Measurements from ENCODE around the gene ARHGAP44.

ARHGAP44 gene

GRCh38 chr17:12992676-12993075, 203.4 kb downstream of the ARHGAP44 start (continued):
- TF ChIP-seq ZNF324 (tag by site-specific recombination; IDR thresholded peaks at IDR 0.05) (no peak), ZNF660 (tag by site-specific recombination; IDR thresholded peaks at IDR 0.05) (no peak), KLF10 (tag by site-specific recombination; IDR thresholded peaks at IDR 0.05) (no peak)

- no peaks in the 10 kb centered on the region for H3K9me3 ChIP-seq (ENCODE audit: control insufficient read depth, insufficient read depth, low read depth, low read length)
- no peak overlapping the region for H3K4me3 ChIP-seq (ENCODE audit: low read depth, low read length)
- no peak overlapping the region for H3K27ac ChIP-seq (ENCODE audit: extremely low read depth, low read depth, low read length)
- no peaks in the 10 kb centered on the region for H3K4me1 ChIP-seq (ENCODE audit: control insufficient read depth, insufficient read depth, low read length)
- peaks cover 6 to 93% of the 10 kb centered on the region in 2 experiments; a peak in 2 of 3 replicates for H3K36me3 ChIP-seq (ENCODE audit: control insufficient read depth in 2 of 2, insufficient read depth in 1 of 2, low read length in 2 of 2)
- CTCF ChIA-PET = no interaction called here
- POLR2A ChIA-PET = interaction anchor here (0.9 kb wide), 1 partner anchor 24 kb away, joined by 4 read pairs; the partner anchor contains the start of gene ELAC2
- TF ChIP-seq ZNF544 (tag by site-specific recombination; IDR thresholded peaks at IDR 0.05) (no peak), ZNF785 (tag by site-specific recombination; IDR thresholded peaks at IDR 0.05) (no peak)
Observed at GRCh38 chr17:12993631-12994030, 204.3 kb downstream of the ARHGAP44 start.

- CTCF ChIA-PET = no interaction called here
- POLR2A ChIA-PET = interaction anchor here (0.9 kb wide), 1 partner anchor 23 kb away, joined by 4 read pairs; the partner anchor contains the start of gene ELAC2
- H3K27ac ChIP-seq (ENCODE audit: extremely low read depth, low read depth, low read length) = no peak overlapping the region
- no peaks in the 10 kb centered on the region for H3K9me3 ChIP-seq (ENCODE audit: control insufficient read depth, insufficient read depth, low read depth, low read length)
- TF ChIP-seq ZNF404 (tag by site-specific recombination; IDR thresholded peaks at IDR 0.05) (no peak), ZNF610 (tag by site-specific recombination; IDR thresholded peaks at IDR 0.05; ENCODE audit: borderline replicate concordance) (no peak), ZNF768 (tag by site-specific recombination; IDR thresholded peaks at IDR 0.05) (no peak), ZNF660 (tag by site-specific recombination; IDR thresholded peaks at IDR 0.05) (no peak), ZNF654 (tag by site-specific recombination; IDR thresholded peaks at IDR 0.05; ENCODE audit: low read depth) (no peak), ZSCAN16 (tag by site-specific recombination; IDR thresholded peaks at IDR 0.05) (no peak), ZNF645 (tag by site-specific recombination; IDR thresholded peaks at IDR 0.05) (no peak), ZNF341 (tag by site-specific recombination; IDR thresholded peaks at IDR 0.05; ENCODE audit: low read depth) (no peak), ZNF394 (tag by site-specific recombination; IDR thresholded peaks at IDR 0.05; ENCODE audit: borderline replicate concordance) (no peak), ZFHX2 (tag by site-specific recombination; conservative IDR thresholded peaks at IDR 0.05) (no peak)
- H3K4me1 ChIP-seq (ENCODE audit: control insufficient read depth, insufficient read depth, low read length) = no peaks in the 10 kb centered on the region
- H3K4me3 ChIP-seq (ENCODE audit: low read depth, low read length) = no peak overlapping the region
- H3K36me3 ChIP-seq (ENCODE audit: control insufficient read depth in 2 of 2, insufficient read depth in 1 of 2, low read length in 2 of 2) = peaks cover 6 to 100% of the 10 kb centered on the region in 2 experiments; a peak in 2 of 3 replicates
Observed at GRCh38 chr17:12994341-12995074, 205.2 kb downstream of the ARHGAP44 start.

GRCh38 chr17:12995106-12995895, 206.0 kb downstream of the ARHGAP44 start:
- ChIA-PET CTCF (no interaction called here), POLR2A (no interaction called here)
- H3K9me3 ChIP-seq (ENCODE audit: control insufficient read depth, insufficient read depth, low read depth, low read length) = no peaks in the 10 kb centered on the region
- peaks cover 6 to 100% of the 10 kb centered on the region in 2 experiments; a peak in 2 of 3 replicates for H3K36me3 ChIP-seq (ENCODE audit: control insufficient read depth in 2 of 2, insufficient read depth in 1 of 2, low read length in 2 of 2)
- H3K27ac ChIP-seq (ENCODE audit: extremely low read depth, low read depth, low read length) = no peak overlapping the region
- no peak overlapping the region for H3K4me3 ChIP-seq (ENCODE audit: low read depth, low read length)
- no peaks in the 10 kb centered on the region for H3K4me1 ChIP-seq (ENCODE audit: control insufficient read depth, insufficient read depth, low read length)
- TF ChIP-seq ELK4 (IDR thresholded peaks at IDR 0.05; ENCODE audit: borderline replicate concordance, low read depth, low read length) (no peak), ZNF792 (tag by site-specific recombination; IDR thresholded peaks at IDR 0.05) (no peak), PRDM6 (tag by site-specific recombination; IDR thresholded peaks at IDR 0.05) (no peak), ZNF202 (tag by site-specific recombination; IDR thresholded peaks at IDR 0.05; ENCODE audit: borderline replicate concordance) (no peak), ZNF146 (tag by site-specific recombination; IDR thresholded peaks at IDR 0.05) (no peak), ZNF366 (tag by site-specific recombination; conservative IDR thresholded peaks at IDR 0.05) (no peak), ZNF513 (tag by site-specific recombination; IDR thresholded peaks at IDR 0.05) (no peak), GFI1B (tag by site-specific recombination; IDR thresholded peaks at IDR 0.05) (no peak), ZNF555 (tag by site-specific recombination; conservative IDR thresholded peaks at IDR 0.05) (no peak), OVOL3 (tag by site-specific recombination; IDR thresholded peaks at IDR 0.05) (no peak)

All from HEK293 (cell line).